Measurements from ENCODE around the gene KIF1B. TPM values are rescaled to one million over a fixed set of nuclear protein-coding genes. Genes with fewer than 3 reads are reported as not detected.
A peak's percentile ranks its signal among the peaks of the same experiment; 100 is the strongest.

Gene KIF1B
- total RNA-seq, 1 donor from 2014 or later, result 67.7 TPM

DNA sequence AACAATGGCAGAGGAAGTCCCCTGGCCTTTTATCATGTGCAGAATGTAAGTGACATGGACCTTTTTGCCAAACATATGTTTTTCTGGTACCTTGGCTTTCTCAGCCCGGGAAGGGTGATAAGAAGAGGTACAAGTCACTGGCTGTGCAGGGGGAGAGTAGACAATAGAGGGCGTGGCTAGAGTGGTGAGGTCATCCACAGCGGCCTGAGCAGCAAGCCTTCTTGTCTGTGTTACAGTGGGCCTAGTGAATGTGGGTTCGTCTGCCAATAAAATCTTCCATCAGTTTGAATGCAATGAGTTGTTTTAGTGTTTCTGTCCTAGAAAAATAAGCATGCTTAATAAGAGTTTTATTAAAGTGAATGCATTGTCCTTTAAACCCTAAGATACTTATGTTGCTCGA lies 129.4 kb downstream of the KIF1B start:
- H3K4me1 Mint-ChIP-seq, result peaks cover 29% of the 10 kb centered on the region
- peak in 1 of 2 experiments; percentile 47 for DNase-seq (ENCODE audit: low spot score in 2 of 2, unreplicated experiment in 2 of 2)
- peak overlapping the region; percentile 88 for H3K27ac Mint-ChIP-seq
- H3K9me3 Mint-ChIP-seq, result no peaks in the 10 kb centered on the region
- TF ChIP-seq, protein P1, sequence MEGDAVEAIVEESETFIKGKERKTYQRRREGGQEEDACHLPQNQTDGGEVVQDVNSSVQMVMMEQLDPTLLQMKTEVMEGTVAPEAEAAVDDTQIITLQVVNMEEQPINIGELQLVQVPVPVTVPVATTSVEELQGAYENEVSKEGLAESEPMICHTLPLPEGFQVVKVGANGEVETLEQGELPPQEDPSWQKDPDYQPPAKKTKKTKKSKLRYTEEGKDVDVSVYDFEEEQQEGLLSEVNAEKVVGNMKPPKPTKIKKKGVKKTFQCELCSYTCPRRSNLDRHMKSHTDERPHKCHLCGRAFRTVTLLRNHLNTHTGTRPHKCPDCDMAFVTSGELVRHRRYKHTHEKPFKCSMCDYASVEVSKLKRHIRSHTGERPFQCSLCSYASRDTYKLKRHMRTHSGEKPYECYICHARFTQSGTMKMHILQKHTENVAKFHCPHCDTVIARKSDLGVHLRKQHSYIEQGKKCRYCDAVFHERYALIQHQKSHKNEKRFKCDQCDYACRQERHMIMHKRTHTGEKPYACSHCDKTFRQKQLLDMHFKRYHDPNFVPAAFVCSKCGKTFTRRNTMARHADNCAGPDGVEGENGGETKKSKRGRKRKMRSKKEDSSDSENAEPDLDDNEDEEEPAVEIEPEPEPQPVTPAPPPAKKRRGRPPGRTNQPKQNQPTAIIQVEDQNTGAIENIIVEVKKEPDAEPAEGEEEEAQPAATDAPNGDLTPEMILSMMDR (IDR thresholded peaks at IDR 0.05; ENCODE audit: unreplicated experiment), result no peak
- H3K4me3 Mint-ChIP-seq, result no peak overlapping the region
- no peaks in the 10 kb centered on the region for H3K27me3 Mint-ChIP-seq (ENCODE audit: low read depth)
- H3K36me3 Mint-ChIP-seq, result peaks cover 33% of the 10 kb centered on the region

DNA sequence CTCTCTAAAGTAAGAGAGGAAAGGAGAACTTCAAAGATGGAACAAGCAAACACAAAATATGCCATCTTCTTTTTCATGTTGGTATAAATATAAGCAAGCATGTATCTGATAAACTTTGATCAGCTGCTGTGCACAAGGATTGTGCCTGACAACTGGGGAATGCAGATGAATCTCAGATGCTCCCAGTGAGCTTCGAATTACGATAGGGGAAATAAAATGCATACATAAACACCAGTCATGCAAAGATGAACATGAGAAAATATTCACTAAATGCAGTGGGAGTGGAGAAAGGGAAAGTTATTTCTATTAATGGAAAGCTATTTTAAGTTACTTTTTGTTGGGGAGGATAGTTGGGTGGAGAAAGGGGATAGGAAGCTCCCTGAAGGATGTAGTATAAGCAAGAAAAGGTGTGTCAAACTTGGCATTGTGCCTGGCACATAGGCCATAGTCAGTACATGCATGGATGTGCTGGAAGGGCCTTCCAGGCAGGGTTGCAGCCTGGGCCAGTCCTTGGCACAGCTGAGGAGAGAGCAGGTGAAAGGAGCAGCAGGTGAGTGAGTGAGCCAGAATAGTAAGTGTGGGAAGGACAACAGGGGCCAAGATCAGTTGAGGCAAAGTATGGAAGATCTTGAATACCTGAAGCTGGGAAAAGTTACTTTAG lies 130.7 kb downstream of the KIF1B start:
- H3K4me1 Mint-ChIP-seq, result peaks cover 29% of the 10 kb centered on the region
- DNase-seq (ENCODE audit: low spot score in 2 of 2, unreplicated experiment in 2 of 2), result no peak
- H3K36me3 Mint-ChIP-seq, result peaks cover 32% of the 10 kb centered on the region
- peak overlapping the region; percentile 72 for H3K27ac Mint-ChIP-seq
- no peaks in the 10 kb centered on the region for H3K9me3 Mint-ChIP-seq
- TF ChIP-seq, protein P1 (IDR thresholded peaks at IDR 0.05; ENCODE audit: unreplicated experiment), result no peak
- no peaks in the 10 kb centered on the region for H3K27me3 Mint-ChIP-seq (ENCODE audit: low read depth)
- no peak overlapping the region for H3K4me3 Mint-ChIP-seq

- Mint-ChIP-seq H3K4me1 (no peaks in the 10 kb centered on the region), H3K36me3 (peaks cover 44% of the 10 kb centered on the region), H3K9me3 (no peaks in the 10 kb centered on the region), H3K27ac (no peak overlapping the region), H3K4me3 (no peak overlapping the region), H3K27me3 (ENCODE audit: low read depth) (no peaks in the 10 kb centered on the region)
- TF ChIP-seq, protein P1 (IDR thresholded peaks at IDR 0.05; ENCODE audit: unreplicated experiment), result no peak
- no peak for DNase-seq (ENCODE audit: low spot score in 2 of 2, unreplicated experiment in 2 of 2)
Observed at GRCh38 chr1:10347109-10347508, 136.7 kb downstream of the KIF1B start.

DNA sequence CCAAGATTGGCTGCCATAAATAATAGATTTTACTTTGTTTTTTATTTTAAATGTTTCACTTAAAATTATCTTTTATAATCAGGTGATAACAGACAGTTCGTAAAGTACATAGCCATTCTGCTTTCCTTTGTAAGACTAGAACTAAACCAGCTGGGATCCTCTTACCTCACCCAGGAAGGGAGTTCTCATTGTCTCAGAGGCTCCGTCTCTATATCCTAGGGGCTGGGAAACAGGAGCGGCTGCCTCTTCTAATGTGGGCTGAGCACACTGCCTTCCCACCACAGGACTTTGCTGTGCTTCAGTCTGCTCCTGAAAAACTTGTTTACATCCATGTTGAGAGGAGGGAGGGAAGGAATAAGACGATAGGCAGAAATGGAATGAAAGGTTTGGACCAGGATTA lies 142.9 kb downstream of the KIF1B start:
- no peak for DNase-seq (ENCODE audit: low spot score in 2 of 2, unreplicated experiment in 2 of 2)
- Mint-ChIP-seq H3K27ac (peak overlapping the region; percentile 68), H3K36me3 (peaks cover 19% of the 10 kb centered on the region), H3K9me3 (no peaks in the 10 kb centered on the region), H3K27me3 (ENCODE audit: low read depth) (no peaks in the 10 kb centered on the region), H3K4me1 (peaks cover 7% of the 10 kb centered on the region), H3K4me3 (no peak overlapping the region)
- TF ChIP-seq, protein P1 (IDR thresholded peaks at IDR 0.05; ENCODE audit: unreplicated experiment), result no peak

DNA sequence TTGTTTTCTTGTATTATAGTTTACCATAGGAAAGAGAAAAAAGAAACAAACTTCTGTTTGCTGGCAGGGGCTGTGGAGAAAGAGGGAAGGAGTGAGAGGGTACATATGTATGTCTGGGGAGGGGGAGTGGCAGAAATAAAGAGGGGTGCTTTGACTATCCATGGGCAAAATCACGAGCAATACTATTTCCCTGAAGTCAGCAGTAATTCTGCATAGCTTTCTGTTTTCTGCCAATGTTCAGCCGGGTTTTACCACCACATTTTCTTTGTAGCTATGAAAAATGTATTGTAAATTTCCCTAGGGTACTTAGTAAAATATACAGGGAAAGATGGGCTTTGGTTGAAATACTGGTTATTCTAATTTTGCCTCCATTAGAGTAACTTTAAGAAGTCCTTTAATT lies 143.3 kb downstream of the KIF1B start:
- H3K27ac Mint-ChIP-seq, result peak overlapping the region; percentile 68
- peaks cover 16% of the 10 kb centered on the region for H3K36me3 Mint-ChIP-seq
- H3K4me1 Mint-ChIP-seq, result peaks cover 7% of the 10 kb centered on the region
- DNase-seq (ENCODE audit: low spot score in 2 of 2, unreplicated experiment in 2 of 2), result no peak
- no peak overlapping the region for H3K4me3 Mint-ChIP-seq
- no peaks in the 10 kb centered on the region for H3K9me3 Mint-ChIP-seq
- no peaks in the 10 kb centered on the region for H3K27me3 Mint-ChIP-seq (ENCODE audit: low read depth)
- TF ChIP-seq, protein P1 (IDR thresholded peaks at IDR 0.05; ENCODE audit: unreplicated experiment), result no peak
